WI38 (cell line): Measurements from ENCODE around the gene COL23A1.

ENCODE experiments used
- H3K4me3 ChIP-seq: 2 replicates; pipeline ENCODE4 v1.5.1; 2011; ENCODE audit warnings: low read depth, mild to moderate bottlenecking, control low read depth, low read length
- TF ChIP-seq, protein P1 (sequence below): IDR thresholded peaks from 2 replicates; pipeline ENCODE4 v1.5.1; 2012; ENCODE audit warnings: low read depth, mild to moderate bottlenecking, control low read depth, low read length

The COL23A1 gene

DNA sequence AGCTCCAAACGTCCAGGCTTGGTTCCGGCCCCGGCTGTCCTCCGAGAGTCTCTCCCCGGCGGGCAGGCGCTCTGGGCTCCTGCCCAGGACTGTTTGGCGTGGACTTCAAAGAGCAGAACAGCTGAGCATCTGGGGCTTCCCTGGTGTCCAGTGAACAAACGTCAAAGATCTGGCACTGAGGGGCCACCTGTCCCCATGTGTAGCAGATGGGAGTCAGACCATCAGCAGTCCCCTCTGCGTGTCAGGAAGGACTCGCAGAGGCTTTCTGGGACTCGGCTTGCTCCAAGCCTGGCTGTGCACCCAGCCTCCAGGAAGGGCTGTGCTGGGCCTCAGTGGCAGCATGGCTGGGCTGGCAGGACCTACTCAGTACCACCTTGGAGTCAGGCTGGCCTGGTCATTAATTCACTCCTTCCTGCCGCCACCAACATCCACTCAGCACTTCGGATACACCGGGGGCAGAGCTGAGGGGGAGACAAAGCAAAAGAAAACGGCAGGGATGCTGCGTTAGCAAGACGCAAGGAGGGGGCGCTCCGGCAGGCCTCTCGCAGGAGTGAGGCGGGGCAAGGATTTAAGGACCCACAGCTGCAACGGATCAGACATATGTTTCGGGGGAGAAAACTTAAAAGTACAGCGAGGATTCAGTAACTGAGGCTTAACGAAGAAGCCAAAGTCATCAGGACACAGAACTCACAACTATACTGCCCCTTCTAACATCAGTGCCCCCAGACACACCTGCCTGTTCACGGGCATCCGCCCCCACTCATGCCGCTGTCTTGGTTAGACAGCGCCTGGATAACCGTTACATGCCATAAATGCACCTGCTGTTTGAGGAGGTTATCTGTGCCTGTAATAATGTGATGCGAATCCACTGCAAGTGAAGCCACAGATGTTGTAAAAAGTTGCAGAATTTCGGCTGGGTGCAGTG is 193.1 kb downstream of the COL23A1 start:
- no peak overlapping the region for H3K4me3 ChIP-seq
- TF ChIP-seq, protein P1, sequence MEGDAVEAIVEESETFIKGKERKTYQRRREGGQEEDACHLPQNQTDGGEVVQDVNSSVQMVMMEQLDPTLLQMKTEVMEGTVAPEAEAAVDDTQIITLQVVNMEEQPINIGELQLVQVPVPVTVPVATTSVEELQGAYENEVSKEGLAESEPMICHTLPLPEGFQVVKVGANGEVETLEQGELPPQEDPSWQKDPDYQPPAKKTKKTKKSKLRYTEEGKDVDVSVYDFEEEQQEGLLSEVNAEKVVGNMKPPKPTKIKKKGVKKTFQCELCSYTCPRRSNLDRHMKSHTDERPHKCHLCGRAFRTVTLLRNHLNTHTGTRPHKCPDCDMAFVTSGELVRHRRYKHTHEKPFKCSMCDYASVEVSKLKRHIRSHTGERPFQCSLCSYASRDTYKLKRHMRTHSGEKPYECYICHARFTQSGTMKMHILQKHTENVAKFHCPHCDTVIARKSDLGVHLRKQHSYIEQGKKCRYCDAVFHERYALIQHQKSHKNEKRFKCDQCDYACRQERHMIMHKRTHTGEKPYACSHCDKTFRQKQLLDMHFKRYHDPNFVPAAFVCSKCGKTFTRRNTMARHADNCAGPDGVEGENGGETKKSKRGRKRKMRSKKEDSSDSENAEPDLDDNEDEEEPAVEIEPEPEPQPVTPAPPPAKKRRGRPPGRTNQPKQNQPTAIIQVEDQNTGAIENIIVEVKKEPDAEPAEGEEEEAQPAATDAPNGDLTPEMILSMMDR, result no peak

DNA sequence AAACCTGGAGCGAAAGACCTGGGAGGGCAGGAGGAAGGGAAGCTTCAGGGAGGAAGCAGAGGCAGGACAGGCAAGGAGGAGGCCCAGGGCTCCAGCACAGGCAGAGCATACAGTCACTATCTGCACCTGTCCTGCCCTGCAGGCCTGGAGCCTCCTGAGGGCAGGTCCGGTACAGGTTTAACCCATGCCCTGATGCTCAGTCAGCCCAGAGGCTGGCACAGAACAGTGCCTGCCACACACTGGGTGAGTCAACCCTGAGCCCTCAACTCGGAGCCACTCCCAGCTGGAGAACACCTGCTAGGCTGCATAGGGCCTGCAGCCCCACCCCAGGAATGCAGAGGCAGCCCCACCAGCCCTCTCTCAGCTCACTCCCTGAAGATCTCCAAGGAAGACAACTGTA is 196.1 kb downstream of the COL23A1 start:
- H3K4me3 ChIP-seq, result no peak overlapping the region
- TF ChIP-seq, protein P1, result no peak

DNA sequence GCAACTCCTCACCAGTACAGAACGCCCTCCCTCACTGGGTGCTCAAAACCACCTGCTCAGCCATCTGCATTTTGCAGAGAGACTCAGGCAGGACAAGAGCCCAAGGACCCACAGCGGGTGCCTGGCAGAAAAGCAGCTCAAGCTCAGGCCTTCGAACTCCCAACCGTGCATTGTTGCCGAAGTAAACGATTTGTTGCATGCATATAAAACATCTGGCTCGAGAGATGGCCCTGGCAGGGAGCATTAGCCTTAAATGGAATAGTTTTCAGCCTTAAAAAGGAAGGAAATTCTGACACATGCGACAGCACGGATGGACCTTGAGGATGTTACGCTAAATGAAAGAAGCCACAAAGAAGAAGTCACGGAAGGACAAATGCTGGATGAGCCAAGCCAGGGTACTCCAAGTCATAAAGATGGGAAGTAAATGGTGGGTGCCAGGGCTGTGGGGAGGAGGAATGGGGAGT is 197.2 kb downstream of the COL23A1 start:
- no peak overlapping the region for H3K4me3 ChIP-seq
- TF ChIP-seq, protein P1, result no peak

DNA sequence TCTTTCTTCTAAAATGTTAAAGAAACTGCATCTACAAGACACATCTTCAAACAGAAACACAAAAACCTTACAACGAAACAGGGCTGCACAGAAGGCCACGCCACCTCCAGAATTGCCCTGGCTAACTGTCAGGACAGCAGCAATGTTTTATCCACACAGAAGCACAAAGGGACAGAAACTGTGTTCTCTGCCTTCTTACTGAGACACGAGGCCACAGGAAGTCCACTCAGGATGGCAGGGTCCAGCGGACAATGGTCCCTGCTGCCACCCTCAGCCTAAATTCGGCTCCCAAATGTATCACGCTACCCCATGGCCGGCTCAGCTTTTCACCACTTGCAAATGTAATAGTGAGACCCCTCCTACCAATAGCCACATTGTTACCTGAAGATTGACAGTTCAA is 197.8 kb downstream of the COL23A1 start:
- no peak overlapping the region for H3K4me3 ChIP-seq
- TF ChIP-seq, protein P1, result no peak

DNA sequence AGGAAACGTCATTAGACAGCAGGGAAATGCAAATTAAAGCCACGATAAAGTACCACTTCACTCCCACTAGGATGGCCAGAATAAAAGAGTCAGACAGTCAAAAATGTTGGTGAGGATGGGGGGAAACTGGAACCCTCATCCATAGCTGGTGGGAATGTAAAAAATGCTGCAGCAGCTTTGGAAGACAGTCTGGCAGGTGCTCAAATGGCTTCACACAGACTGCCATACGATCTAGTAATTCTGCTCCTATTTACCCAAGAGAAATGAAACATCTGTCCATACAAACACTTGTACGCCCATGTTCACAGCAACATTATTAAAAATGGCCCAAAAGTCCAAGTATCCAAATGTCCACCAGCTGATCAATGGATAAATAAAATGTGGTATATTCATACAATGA is 198.7 kb downstream of the COL23A1 start:
- TF ChIP-seq, protein P1, result no peak

DNA sequence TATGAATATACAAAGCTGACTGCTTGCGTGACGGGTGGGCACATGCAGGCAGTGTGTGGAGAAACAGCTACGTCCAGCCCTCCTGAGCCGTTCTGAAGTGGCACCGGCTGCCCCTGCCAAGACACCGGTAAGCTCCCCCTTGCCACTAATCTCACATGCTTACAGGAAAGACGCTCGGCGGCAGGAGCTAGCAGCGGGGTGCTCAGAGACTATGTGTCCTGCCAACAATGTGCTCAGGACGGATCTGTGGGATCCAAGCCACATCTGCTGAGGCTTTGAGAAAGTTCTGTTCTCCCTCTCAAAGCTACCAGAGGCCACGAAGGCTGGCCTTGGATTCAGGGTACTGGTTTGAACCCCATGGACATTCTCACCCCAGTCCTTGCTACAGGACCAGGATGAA is 200.4 kb downstream of the COL23A1 start:
- TF ChIP-seq, protein P1, result no peak
- no peak overlapping the region for H3K4me3 ChIP-seq

More for the DNA sequence above, 198.7 kb downstream of the COL23A1 start:
- no peak overlapping the region for H3K4me3 ChIP-seq

DNA sequence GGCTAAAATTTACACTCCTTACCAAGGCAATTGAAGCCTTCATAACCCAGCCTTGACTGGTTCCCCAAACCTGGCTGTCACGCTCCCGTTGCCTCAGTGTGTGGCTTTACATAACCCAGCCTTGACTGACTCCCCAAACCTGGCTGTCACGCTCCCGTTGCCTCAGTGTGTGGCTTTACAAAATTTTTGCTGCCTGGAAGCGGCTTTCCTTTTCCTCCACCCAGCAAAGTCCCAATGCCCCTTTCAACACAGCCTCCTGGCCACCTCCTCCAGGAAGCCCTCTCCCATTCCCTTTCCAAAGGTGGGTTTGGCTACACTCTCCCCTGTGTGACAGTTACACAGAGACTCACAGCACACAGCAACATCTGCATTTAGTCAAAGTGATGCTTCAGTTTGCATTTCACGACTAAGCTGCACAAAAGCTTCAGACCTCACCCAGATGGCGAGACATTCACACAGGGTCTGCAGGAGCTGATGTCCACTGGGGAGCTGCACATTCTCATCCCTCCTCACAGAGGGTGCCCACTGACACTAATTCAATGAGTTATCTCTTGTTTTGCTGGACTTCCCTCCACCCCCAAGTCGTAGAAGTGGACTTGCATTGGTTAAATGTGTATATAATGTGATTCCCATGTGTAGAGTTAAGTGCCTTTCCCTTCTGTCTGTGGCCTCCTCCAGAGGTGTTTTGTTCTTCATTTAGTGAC is 201.0 kb downstream of the COL23A1 start:
- TF ChIP-seq, protein P1, result no peak
- no peak overlapping the region for H3K4me3 ChIP-seq
